AG08395 (cell line): ENCODE results near the gene EIF3B.
"Not testable (repeated sequence)": the region's sequence is repeated elsewhere in the genome, so short reads cannot be mapped to it uniquely, and the experiment has no call there.

Experiments
- DNase-seq: peaks from one replicate; pipeline ENCODE4 v3.0.0; 2012; ENCODE audit warnings: mixed read lengths, low spot score

EIF3B gene

DNA sequence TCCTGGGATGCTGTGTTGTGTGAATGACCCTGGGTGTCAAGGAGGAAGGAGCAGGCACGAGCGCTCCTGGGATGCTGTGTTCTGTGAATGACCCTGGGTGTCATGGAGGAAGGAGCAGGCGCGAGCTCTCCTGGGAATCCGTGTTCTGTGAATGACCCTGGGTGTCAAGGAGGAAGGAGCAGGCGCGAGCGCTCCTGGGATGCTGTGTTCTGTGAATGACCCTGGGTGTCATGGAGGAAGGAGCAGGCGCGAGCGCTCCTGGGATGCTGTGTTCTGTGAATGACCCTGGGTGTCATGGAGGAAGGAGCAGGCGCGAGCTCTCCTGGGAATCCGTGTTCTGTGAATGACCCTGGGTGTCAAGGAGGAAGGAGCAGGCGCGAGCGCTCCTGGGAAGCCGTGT is 22.9 kb downstream of the EIF3B start:
- DNase-seq: not testable (repeated sequence)

DNA sequence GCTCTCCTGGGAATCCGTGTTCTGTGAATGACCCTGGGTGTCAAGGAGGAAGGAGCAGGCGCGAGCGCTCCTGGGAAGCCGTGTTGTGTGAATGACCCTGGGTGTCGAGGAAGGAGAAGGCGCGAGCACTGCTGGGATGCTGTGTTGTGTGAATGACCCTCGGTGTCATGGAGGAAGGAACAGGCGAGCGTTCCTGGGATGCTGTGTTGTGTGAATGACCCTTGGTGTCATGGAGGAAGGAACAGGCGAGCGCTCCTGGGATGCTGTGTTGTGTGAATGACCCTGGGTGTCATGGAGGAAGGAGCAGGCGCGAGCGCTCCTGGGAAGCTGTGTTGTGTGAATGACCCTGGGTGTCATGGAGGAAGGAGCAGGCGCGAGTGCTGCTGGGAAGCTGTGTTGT is 23.5 kb downstream of the EIF3B start:
- not testable (repeated sequence) for DNase-seq

DNA sequence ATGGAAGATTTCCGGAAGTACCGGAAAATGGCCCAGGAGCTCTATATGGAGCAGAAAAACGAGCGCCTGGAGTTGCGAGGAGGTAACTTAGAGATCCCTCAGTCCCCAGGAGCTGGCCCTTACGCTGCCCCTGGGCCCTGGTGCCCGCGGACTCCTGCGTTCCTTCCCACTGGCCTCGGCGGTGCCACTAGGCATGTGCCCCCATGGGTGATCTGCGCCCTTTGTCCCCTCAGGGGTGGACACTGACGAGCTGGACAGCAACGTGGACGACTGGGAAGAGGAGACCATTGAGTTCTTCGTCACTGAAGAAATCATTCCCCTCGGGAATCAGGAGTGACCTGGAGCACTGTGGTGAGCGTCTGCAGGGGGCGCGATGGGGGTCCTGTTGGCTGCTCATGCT is 24.5 kb downstream of the EIF3B start:
- no peak for DNase-seq

DNA sequence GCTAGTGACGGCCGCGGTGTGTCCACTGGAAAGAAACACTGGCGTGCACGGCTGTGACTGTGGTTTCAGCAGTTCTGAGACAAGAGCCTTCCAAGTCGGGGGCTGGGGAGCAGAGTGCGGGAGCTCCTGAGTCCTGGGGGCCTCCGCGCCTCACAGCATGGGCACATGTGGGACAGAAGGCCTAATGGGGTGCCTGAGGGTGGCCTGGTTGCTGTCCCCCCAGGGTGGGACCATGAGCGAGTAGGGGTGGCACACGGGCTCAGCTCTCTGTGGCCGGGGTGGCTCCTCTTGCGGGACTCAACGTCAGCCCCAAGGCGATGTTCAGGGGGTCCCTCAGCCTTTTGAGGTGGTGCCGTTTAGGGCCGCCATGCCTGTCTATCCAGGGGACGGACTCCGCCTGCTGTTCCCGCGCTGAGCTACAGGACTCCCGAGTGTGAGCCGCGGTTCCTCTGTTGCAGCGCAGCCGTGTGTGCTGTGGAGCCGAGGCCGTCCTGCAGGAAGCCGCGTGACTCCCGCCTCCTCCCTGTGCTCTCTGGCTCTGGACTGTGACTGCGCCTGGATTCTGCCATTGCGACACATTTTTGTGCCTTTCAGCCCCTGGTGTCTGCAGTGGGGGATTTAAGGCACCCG is 25.3 kb downstream of the EIF3B start:
- no peak for DNase-seq

DNA sequence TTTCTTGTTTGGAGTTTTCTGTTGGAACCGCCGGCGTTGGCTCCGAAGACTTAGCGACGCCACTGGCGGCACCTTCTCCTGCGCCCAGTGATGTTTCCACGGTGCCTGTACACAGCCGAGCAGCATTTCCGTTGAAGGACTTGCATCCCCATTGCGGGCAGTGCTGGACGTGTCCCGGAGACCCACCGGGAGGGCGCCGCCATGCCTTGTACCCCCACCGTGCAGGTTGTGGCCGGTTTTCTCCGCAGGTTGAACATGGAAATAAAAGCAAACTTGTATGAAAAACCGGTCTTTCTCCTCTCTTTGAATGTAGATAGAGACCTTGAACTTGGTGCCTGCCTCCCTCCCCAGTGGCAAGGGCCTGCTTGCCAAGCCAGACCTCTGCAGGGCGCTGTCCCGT is 25.8 kb downstream of the EIF3B start:
- no peak for DNase-seq

DNA sequence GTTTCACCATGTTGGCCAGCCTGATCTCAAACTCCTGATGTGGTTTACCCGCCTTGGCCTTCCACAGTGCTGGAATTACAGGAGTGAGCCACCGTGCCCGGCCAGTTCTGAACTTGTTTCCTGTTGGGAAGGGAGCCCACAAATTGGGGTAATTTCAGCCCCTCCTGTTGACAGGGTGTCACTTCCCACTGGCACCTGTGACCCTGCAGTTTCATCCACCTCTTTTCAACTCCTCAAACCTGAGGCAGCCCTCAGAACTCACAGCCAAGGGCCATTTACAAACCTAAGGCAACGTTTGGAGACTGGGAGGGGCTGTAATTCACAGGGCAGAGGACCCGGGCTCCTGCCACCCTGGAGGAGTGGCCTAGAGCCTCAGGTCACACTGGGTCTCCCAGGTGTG is 26.6 kb downstream of the EIF3B start:
- DNase-seq: no peak

DNA sequence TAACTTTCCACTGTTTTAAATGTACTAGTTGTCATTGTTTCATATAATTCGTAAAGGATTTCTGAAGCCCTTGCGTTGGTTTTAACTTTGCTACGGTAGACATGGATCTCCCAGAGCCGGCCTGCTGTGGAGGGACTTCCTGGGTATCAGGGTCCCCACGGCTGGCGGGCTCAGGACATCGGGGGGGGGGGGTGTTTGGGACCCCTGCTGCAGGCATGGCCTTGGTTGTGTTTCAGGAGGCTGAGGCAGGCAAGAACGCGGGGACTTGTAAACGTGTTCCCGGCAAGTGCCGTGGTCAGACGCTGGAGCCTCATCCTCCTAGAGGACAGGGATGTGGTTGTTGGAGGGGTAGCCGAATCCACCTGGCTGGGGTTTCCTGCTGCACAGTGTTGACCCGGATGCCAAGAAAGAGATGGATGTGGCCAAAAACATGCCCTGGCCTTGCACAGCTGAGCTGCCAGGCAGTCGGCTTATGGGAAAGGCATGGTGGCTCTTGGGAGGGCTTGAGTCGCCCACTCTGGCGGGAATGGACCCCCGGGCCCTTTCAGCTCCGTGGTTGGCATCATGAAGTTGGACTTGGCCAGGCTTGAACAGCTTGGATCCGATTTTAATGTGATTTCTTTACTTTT is 27.4 kb downstream of the EIF3B start:
- DNase-seq: no peak

DNA sequence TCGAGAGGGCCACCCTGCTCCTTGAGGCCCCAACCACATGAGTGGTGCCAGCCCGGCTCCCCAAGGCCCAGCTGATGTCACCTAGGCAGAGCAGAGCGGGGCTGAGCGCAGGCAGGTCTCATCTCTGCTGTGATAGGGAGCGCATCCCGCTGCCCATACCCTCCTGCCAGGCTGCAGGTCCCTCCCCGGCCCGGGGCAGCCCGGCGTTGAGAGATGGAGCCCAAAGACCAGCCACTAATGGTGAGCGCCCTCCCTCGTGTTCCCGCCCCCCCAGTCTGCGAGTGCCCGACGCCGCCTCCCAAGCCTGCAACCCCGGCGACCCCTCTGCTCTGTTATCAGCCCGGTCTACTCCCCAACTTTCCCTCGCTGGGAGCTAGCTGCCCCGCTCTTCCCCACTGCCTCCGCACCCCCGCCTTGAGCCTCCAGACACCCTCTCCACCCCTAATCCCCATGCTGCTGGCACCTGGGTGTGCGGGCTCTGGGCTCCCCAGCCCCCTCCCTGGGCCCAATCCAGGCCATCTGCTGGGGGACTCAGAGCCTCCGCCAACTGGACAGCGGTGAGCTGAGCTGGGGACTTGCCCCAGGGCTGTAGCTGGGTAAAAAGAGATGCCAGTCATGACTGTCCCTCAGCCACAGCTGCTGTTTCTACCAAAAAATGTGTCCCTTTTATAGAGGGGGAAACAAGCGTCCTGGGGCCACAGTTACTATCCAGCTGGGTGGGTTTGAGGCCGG is 29.1 kb downstream of the EIF3B start:
- no peak for DNase-seq

DNA sequence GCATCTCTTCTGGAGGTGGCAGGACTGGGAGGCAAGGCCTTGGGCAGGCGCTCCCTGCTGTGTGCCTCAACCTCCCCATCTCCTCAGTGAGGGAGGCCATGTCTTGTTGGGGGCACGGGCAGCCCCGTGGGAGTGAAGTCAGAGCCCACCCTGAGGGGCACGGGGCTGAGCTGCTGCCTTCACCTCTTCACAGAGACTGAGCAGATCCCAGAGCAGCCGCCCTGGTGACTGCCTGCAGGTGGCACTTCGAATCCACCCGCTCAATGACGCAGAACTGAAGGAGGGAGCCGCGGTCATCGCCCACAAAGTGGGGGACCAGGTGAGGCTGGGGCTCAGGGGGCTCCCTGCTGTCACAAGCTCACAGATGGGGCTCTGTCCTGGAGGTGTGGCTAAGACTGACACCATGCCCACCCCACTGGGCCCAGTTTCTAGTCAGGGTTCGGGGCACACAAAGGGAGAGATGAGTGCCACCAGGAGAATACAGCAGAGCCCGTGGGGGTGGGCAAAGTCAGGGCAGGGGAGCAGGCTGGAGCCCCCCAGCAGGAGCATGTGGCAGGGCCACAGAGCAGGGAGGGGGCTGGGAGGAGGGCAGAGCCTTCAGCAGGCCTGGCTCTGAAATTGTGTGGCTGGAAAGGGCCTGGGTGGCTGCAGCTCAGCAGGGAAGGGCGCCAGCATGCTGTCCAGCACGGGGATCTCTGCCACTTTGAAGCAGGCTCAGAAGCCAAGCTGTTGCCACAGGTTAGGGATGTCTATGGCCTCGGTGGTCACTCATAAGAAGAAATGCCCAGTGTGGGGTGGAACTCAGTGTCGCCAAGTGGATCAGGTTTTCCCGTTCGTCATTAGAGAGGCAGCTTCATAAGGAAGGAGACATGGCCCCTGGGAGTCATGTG is 30.0 kb downstream of the EIF3B start:
- no peak for DNase-seq

DNA sequence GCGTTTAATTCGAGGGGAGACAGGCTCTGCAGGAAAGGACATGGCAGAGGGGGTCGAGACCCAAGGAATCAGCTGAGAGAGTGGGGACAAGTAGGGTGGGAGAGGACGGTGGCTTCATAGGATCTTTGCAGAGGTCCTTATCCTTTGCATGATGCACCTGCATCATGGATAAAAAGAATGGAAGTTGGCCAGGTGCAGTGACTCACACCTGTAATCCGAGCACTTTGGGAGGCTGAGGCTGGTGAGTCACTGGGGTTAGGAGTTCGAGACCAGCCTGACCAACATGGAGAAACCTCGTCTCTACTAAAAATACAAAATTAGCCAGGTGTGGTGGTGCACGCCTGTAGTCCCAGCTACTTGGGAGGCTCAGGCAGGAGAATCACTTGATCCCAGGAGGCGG is 31.5 kb downstream of the EIF3B start:
- not testable (repeated sequence) for DNase-seq

DNA sequence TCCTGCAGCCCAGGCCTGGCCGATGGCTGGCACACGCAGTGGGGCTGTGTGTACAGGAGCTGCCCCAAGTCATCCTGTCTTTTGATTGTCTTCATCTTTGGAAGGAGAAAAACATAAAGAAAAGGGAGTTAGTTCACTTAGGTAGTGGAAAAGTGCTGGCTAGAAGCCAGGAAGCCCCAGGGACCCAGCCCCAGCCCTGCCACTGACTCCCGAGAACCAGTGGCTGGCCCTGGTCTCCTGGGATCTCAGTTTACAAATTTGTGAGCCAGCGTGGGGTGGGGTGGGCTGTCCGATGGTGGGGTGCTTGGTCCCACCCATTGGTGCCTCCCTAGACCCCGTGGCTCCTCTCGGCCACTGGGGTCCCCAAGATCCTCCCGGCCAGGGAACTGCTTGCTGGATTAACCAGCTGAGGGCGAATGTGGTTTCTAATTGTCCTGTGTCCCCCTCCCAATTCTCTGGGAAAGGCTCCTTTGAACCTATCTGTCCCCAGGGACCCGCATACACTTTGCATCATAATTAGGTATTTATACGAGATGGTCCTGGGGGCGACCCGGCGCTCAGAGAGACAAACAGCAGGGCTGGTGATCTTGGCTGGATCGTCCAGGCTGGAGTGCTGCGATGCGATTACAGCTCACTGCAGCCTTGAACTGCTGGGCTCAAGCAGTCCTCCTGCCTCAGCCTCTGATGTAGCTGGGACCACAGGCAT is 32.5 kb downstream of the EIF3B start:
- no peak for DNase-seq

DNA sequence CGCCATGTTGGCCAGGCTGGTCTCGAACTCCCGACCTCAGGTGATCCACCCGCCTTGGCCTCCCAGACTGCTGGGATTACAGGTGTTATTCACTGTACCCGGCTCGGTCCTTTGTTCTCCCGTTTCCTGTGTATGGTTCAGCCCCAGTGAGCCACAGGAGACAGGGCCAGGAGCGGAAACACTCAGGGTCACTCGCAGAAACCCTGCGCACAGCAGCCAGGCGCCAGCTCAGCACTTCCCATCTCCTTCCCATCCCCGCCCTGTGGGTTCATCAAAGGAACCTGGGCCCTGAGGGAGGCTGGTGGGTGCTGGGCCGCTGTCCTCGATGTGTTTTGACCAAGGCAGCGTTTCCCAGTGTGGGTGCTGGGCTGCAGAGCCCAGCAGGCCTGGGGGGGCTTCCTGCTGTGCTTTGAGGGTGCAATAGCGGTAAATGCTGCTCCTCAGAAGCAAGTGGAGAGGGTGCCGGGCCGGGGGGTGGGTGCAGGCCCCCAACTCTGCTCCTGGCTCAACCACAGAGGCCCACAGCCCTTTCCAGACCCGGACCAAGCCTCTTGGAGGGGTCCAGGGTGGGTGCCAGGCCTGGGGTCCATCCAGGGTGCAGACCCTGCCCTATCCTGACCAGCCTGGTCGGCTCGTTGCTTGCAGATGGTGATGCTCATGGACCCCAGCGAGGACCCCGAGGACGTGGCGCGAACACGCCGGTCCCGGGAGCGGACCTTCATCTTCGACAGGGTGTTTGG is 33.4 kb downstream of the EIF3B start:
- DNase-seq: no peak

DNA sequence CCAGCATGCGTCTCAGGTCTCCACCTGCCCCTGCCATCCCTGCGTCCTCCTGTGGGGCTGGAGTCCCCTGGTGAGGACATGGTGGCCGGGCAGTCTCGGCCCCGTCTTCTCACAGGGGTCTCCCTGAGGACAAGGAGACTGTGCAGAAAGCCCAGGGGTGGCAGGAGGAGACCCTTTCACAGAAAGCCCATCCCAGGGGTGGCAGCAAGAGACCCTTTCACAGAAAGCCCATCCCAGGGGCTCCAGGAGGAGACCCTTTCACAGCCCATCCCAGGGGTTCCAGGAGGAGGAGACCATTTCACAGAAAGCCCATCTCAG is 34.0 kb downstream of the EIF3B start:
- DNase-seq: no peak

DNA sequence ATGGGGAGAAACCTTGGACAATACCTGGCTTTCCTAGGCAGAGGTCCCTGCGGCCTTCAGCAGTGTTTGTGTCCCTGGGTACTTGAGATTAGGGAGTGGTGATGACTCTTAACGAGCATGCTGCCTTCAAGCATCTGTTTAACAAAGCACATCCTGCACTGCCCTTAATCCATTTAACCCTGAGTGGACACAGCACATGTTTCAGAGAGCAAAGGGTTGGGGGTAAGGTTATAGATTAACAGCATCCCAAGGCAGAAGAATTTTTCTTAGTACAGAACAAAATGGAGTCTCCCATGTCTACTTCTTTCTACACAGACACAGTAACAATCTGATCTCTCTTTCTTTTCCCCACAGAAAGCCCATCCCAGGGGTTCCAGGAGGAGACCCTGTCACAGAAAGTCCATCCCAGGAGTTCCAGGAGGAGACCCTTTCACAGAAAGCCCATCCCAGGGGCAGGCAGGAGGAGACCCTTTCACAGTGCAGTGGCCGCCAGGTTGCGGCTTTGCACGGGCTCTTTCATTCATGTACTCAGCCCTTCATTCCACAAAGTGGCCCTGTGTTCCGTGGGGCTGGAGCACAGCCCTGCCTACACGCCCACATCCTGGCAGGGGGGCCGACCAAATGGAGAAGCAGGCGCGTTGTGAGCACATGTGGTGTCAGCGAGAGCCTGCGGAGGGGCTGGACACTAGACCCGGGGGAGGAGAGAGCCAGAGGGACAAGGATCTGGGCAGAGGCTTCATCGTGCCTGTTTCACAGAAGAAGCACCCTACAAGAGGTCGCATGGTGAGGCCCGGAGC is 35.6 kb downstream of the EIF3B start:
- peak; percentile 58 for DNase-seq

DNA sequence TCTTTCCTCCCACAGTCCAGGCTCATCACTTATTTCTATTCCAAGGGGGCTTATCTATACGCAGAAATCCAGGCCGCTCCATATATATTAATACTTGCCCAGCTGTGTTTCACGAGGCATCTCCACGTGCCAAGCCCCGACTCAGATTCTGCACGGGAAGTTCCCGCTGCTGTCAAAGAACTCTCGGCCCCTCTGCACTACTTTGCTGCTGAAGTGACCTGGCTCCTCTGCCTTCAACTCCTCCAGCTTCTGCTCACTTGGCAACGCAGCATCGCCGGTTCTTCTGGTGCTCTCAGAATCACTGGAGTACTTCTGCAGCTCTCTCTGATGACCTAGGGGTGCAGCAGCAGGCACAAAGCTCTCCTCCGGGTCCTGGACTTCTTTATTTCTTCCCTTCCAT is 39.1 kb downstream of the EIF3B start:
- no peak for DNase-seq

DNA sequence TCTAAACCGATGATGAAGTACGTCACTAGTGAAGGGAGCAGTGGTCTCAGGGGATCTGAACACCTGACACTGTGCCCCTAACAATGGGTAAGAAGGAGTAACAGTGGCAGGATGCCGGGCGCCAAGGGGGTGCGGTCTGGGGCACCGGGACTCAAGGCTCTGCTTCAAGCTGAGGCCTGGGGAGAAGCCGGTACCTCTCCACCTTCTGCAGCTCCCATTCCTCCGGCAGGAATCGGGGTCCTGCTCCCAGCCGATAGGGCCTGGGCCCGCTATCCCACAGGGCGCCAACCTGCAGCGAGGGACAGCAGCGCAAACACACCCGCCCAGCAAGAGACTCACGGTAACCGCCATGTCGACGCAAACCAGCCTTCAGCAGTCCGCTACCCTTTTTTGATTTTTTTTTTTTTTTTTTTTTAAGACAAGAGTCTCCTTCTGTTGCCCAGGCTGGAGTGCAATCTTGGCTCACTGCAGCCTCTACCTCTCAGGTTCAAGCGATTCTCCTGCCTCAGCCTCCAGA is 40.0 kb downstream of the EIF3B start:
- no peak for DNase-seq

DNA sequence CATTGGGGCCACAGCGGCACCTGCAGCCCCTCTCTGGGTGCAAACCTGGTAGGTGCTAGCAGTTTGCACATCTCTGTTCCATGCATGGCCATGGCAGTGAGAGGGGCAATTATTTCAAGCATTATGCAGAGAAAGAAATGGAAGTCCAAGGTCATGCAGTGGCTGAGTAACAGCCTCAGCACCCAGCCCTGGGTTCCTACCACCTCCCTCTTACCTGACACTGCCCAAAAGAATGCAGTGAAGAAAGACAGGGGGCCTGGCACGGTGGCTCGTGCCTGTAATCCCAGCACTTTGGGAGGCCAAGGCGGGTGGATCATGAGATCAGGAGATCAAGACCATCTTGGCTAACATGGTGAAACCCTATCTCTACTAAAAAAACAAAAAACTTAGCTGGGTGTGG is 43.9 kb downstream of the EIF3B start:
- DNase-seq: no peak

DNA sequence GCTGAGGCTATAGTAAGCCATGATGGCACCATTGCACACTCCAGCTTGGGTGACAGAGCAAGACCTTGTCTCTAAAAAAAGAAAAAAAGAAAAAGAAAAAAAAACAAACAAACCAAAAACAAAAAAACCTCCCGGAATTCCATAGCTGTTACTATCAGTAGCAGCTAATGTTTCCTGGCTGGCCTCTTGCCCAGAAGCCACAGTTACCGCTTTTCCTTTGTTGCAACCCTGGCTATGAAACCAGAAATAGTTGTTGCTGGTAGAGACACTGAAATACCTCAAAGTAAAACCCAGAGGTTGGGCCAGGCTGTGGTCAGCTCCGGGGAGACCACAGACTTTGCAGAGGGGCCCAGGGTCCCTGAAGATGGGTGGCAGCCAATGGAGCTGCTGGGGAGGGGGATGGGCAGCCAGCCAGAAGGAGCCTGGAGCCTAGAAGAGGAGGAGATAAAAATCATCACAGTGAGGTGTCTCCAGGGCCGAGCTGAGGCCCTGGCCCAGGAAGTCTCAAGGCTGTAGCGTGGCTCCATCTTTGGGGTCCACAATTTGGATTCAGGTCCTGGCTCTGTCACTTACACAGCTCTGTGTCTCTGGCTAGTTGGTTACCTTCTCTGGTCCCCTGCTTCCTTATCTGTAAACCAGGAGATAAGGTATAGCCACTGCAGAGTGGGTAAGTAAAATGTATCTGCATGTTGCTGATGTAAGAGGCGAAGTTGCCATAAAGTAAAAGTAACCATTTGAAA is 45.4 kb downstream of the EIF3B start:
- peak; percentile 94 for DNase-seq

DNA sequence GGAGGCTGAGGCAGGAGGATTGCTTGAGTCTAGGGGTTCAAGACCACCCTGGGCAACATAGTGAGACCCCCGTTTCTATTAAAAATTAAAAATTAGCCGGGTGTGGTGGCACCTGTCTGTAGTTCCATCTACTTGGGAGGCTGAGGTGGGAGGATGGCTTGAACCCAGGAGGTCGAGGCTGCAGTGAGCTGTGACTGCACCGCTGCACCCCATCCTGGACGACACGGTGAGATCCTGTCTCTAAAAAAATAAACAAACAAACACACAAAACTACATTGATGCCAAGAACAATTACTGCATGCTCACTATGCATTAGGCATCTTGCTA is 48.0 kb downstream of the EIF3B start:
- DNase-seq: no peak
